SK-N-SH treated with all-trans-retinoic acid at 6 μM for 48 hours (cell line): ENCODE results near the gene B3GALT5.

Source experiments
- ATAC-seq: fragments of 200-7000 bp; cut with Tn5 transposase; 3 replicates; pipeline ENCODE4 v1.9.1; 2020; ENCODE audit warnings: mild to moderate bottlenecking, moderate library complexity
- BACH2 ChIP-seq: fragments of 250-450 bp; sonication (Bioruptor Pico); IDR thresholded peaks from 2 replicates; pipeline ENCODE4 v1.9.0; 2021; ENCODE audit warnings: mild to moderate bottlenecking, borderline replicate concordance
- CREB5 ChIP-seq: fragments of 250-450 bp; sonication (Bioruptor Pico); IDR thresholded peaks from 2 replicates; pipeline ENCODE4 v1.5.1; 2020; ENCODE audit warnings: low read depth, mild to moderate bottlenecking, moderate library complexity
- CSDC2 ChIP-seq: fragments of 250-450 bp; sonication (Bioruptor Pico); IDR thresholded peaks from 2 replicates; pipeline ENCODE4 v1.5.0; 2020; ENCODE audit warnings: mild to moderate bottlenecking, moderate library complexity
- CSRNP3 ChIP-seq: fragments of 250-450 bp; sonication (Bioruptor Pico); IDR thresholded peaks from 2 replicates; pipeline ENCODE4 v1.5.1; 2021; ENCODE audit warnings: mild to moderate bottlenecking, moderate library complexity
- ESRRG ChIP-seq: fragments of 250-450 bp; sonication (Bioruptor Pico); IDR thresholded peaks from 2 replicates; pipeline ENCODE4 v1.6.1; 2021; ENCODE audit warnings: mild to moderate bottlenecking
- GLIS3 ChIP-seq: fragments of 250-450 bp; sonication (Bioruptor Pico); IDR thresholded peaks from 2 replicates; pipeline ENCODE4 v1.5.0; 2020; ENCODE audit warnings: mild to moderate bottlenecking, moderate library complexity
- ISL1 ChIP-seq: fragments of 250-450 bp; sonication (Bioruptor Pico); IDR thresholded peaks from 2 replicates; pipeline ENCODE4 v2.1.2; 2022; ENCODE audit warnings: mild to moderate bottlenecking, moderate library complexity
- OSR1 ChIP-seq: fragments of 250-450 bp; sonication (Bioruptor Pico); IDR thresholded peaks from 2 replicates; pipeline ENCODE4 v1.8.0; 2022; ENCODE audit warnings: moderate library complexity, mild to moderate bottlenecking, inconsistent platforms
- PATZ1 ChIP-seq: fragments of 250-450 bp; sonication (Bioruptor Pico); IDR thresholded peaks from 2 replicates; pipeline ENCODE4 v1.8.0; 2020; ENCODE audit warnings: mild to moderate bottlenecking, moderate library complexity, borderline replicate concordance
- POU6F1 ChIP-seq: fragments of 250-450 bp; sonication (Bioruptor Pico); IDR thresholded peaks from 2 replicates; pipeline ENCODE4 v1.8.0; 2021; ENCODE audit warnings: low read depth, mild to moderate bottlenecking, moderate library complexity, borderline replicate concordance
- PPARA ChIP-seq: fragments of 250-450 bp; sonication (Bioruptor Pico); IDR thresholded peaks from 2 replicates; pipeline ENCODE4 v1.5.0; 2020; ENCODE audit warnings: mild to moderate bottlenecking, borderline replicate concordance
- RARB ChIP-seq: fragments of 250-450 bp; sonication (Bioruptor Pico); IDR thresholded peaks from 2 replicates; pipeline ENCODE4 v1.8.0; 2021; ENCODE audit warnings: mild to moderate bottlenecking, moderate library complexity
- SNAI2 ChIP-seq: fragments of 250-450 bp; sonication (Bioruptor Pico); IDR thresholded peaks from 2 replicates; pipeline ENCODE4 v1.5.0; 2020; ENCODE audit warnings: mild to moderate bottlenecking, moderate library complexity
- TCF4 ChIP-seq: fragments of 250-450 bp; sonication (Bioruptor Pico); IDR thresholded peaks from 2 replicates; pipeline ENCODE4 v1.8.0; 2021; ENCODE audit warnings: mild to moderate bottlenecking, moderate library complexity, borderline replicate concordance
- TOX ChIP-seq: fragments of 250-450 bp; sonication (Bioruptor Pico); IDR thresholded peaks from 2 replicates; pipeline ENCODE4 v1.8.0; 2021; ENCODE audit warnings: mild to moderate bottlenecking, moderate library complexity, borderline replicate concordance
- TSHZ2 ChIP-seq: fragments of 250-450 bp; sonication (Bioruptor Pico); IDR thresholded peaks from 2 replicates; pipeline ENCODE4 v1.5.0; 2020; ENCODE audit warnings: mild to moderate bottlenecking, moderate library complexity
- ZC3H10 ChIP-seq: fragments of 250-450 bp; sonication (Bioruptor Pico); IDR thresholded peaks from 2 replicates; pipeline ENCODE4 v1.5.1; 2021; ENCODE audit warnings: mild to moderate bottlenecking, moderate library complexity
- ZFP3 ChIP-seq: fragments of 250-450 bp; sonication (Bioruptor Pico); IDR thresholded peaks from 2 replicates; pipeline ENCODE4 v1.5.0; 2020; ENCODE audit warnings: mild to moderate bottlenecking, moderate library complexity
- ZFP30 ChIP-seq: fragments of 450-650 bp; formaldehyde crosslinking; IDR thresholded peaks from 2 replicates; pipeline ENCODE4 v1.5.0; 2022; ENCODE audit warnings: mild to moderate bottlenecking, moderate library complexity
- ZNF565 ChIP-seq: fragments of 450-650 bp; formaldehyde crosslinking; conservative IDR thresholded peaks from 2 replicates; pipeline ENCODE4 v1.5.0; 2020; ENCODE audit warnings: low read depth, mild to moderate bottlenecking, moderate library complexity
- ZNF70 ChIP-seq: fragments of 450-650 bp; formaldehyde crosslinking; IDR thresholded peaks from 2 replicates; pipeline ENCODE4 v1.5.0; 2020; ENCODE audit warnings: mild to moderate bottlenecking, moderate library complexity

Gene B3GALT5

GRCh38 chr21:39662411-39662953 is 49.7 kb downstream of the B3GALT5 start:
- TF ChIP-seq GLIS3 (no peak), ISL1 (CRISPR knock-in tag) (no peak), ESRRG (CRISPR knock-in tag) (no peak), TSHZ2 (no peak), ZNF565 (CRISPR knock-in tag) (no peak), ZFP30 (CRISPR knock-in tag) (no peak), POU6F1 (no peak), PPARA (CRISPR knock-in tag) (no peak), OSR1 (CRISPR knock-in tag) (no peak), ZFP3 (CRISPR knock-in tag) (no peak), SNAI2 (CRISPR knock-in tag) (no peak), TCF4 (no peak), ZNF70 (CRISPR knock-in tag) (no peak), ZC3H10 (no peak)
- TF ChIP-seq, all 23 proteins: peak for 0
- no peak for ATAC-seq

GRCh38 chr21:39663066-39663465 is 50.3 kb downstream of the B3GALT5 start:
- TF ChIP-seq OSR1 (CRISPR knock-in tag) (no peak), RARB (CRISPR knock-in tag) (no peak), CSRNP3 (CRISPR knock-in tag) (no peak), CREB5 (CRISPR knock-in tag) (no peak), TCF4 (no peak), SNAI2 (CRISPR knock-in tag) (no peak), GLIS3 (no peak), CSDC2 (no peak), PPARA (CRISPR knock-in tag) (no peak), ZNF70 (CRISPR knock-in tag) (no peak), BACH2 (CRISPR knock-in tag) (no peak), PATZ1 (CRISPR knock-in tag) (no peak), ZNF565 (CRISPR knock-in tag) (no peak), TSHZ2 (no peak), TOX (CRISPR knock-in tag) (no peak), ZFP3 (CRISPR knock-in tag) (no peak), ISL1 (CRISPR knock-in tag) (no peak), ZC3H10 (no peak)
- TF ChIP-seq, all 23 proteins: peak for 0
- ATAC-seq, result no peak
